Neutrophil (primary cell): ENCODE measurements around the gene SPDL1.

ENCODE experiments used
- H3K27ac ChIP-seq: fragments of 200-600 bp; sonication (generic); 2 replicates; pipeline ENCODE4 v1.5.1; 2016; ENCODE audit warnings: mild to moderate bottlenecking, moderate library complexity
- H3K27me3 ChIP-seq: fragments of 200-600 bp; sonication (generic); 2 replicates; pipeline ENCODE4 v1.6.0; 2016; ENCODE audit warnings: mild to moderate bottlenecking
- H3K36me3 ChIP-seq: fragments of 200-600 bp; sonication (generic); 2 replicates; pipeline ENCODE4 v1.5.1; 2017
- H3K4me1 ChIP-seq, 2 experiments: fragments of 200-600 bp in 1 of 2; sonication (generic) in 1 of 2; 1 replicate in 1 of 2; 2 replicates in 1 of 2; pipeline versions ENCODE4 v1.5.1 to v1.6.1; 2013 to 2016; ENCODE audit warnings: low read depth in 1 of 2, low read length in 1 of 2, mild to moderate bottlenecking in 1 of 2, moderate library complexity in 1 of 2; ENCODE audit not compliant: control insufficient read depth in 1 of 2, insufficient read depth in 1 of 2
- H3K4me3 ChIP-seq, 2 experiments: fragments of 200-600 bp in 1 of 2; sonication (generic) in 1 of 2; 1 replicate in 1 of 2; 2 replicates in 1 of 2; pipeline ENCODE4 v1.5.1; 2013 to 2016; ENCODE audit warnings: low read depth in 1 of 2, low read length in 1 of 2, mild to moderate bottlenecking in 1 of 2, moderate library complexity in 1 of 2
- H3K9me3 ChIP-seq: fragments of 200-600 bp; sonication (generic); 2 replicates; pipeline ENCODE4 v1.5.1; 2016
- CTCF ChIP-seq: fragments of 200-600 bp; sonication (generic); IDR thresholded peaks from 2 replicates; pipeline ENCODE4 v1.5.1; 2016; ENCODE audit warnings: antibody characterized with exemption

The SPDL1 gene

GRCh38 chr5:169651526-169651925 lies 68.0 kb downstream of the SPDL1 start:
- no peak overlapping the region for H3K4me3 ChIP-seq
- H3K4me1 ChIP-seq, result peaks cover 53 to 64% of the 10 kb centered on the region in 2 experiments
- peaks cover 55% of the 10 kb centered on the region for H3K36me3 ChIP-seq
- H3K27me3 ChIP-seq, result no peaks in the 10 kb centered on the region
- no peaks in the 10 kb centered on the region for H3K9me3 ChIP-seq
- peak overlapping the region; percentile 57 for H3K27ac ChIP-seq
- no peak for TF ChIP-seq CTCF

GRCh38 chr5:169652057-169652456 lies 68.5 kb downstream of the SPDL1 start:
- no peak for TF ChIP-seq CTCF
- peak overlapping the region; percentile 57 for H3K27ac ChIP-seq
- peaks cover 48 to 59% of the 10 kb centered on the region in 2 experiments for H3K4me1 ChIP-seq
- peaks cover 61% of the 10 kb centered on the region for H3K36me3 ChIP-seq
- H3K4me3 ChIP-seq, result no peak overlapping the region
- no peaks in the 10 kb centered on the region for H3K9me3 ChIP-seq
- no peaks in the 10 kb centered on the region for H3K27me3 ChIP-seq

GRCh38 chr5:169653091-169653490 lies 69.5 kb downstream of the SPDL1 start:
- H3K36me3 ChIP-seq, result peaks cover 65% of the 10 kb centered on the region
- TF ChIP-seq CTCF, result no peak
- peak overlapping the region; percentile 28 for H3K27ac ChIP-seq
- no peaks in the 10 kb centered on the region for H3K9me3 ChIP-seq
- no peaks in the 10 kb centered on the region for H3K27me3 ChIP-seq
- H3K4me1 ChIP-seq, result peaks cover 38 to 48% of the 10 kb centered on the region in 2 experiments
- H3K4me3 ChIP-seq, result no peak overlapping the region
